Mesendoderm (in vitro differentiated cells): Measurements from ENCODE around the gene TUT7.

Experiments
- DNase-seq: peaks from one replicate; pipeline ENCODE4 v3.0.0; 2013
- H2AK5ac ChIP-seq: 2 replicates; pipeline ENCODE4 v1.6.1; 2013; ENCODE audit warnings: low read length, inconsistent platforms
- H2BK120ac ChIP-seq: 2 replicates; pipeline ENCODE4 v1.6.1; 2013; ENCODE audit warnings: low read depth, mild to moderate bottlenecking, low read length, moderate library complexity, mixed read lengths
- H2BK15ac ChIP-seq: replicated peaks from 2 replicates; pipeline ENCODE4 v1.6.1; 2013; ENCODE audit warnings: low read depth, mild to moderate bottlenecking, moderate library complexity
- H2BK5ac ChIP-seq: 2 replicates; pipeline ENCODE4 v1.6.1; 2013; ENCODE audit warnings: low read length, inconsistent platforms
- H3K18ac ChIP-seq: 2 replicates; pipeline ENCODE4 v1.6.1; 2013; ENCODE audit warnings: mild to moderate bottlenecking, low read length, mixed read lengths
- H3K23ac ChIP-seq: one replicate; pipeline ENCODE4 v1.6.1; 2013; ENCODE audit warnings: low read length
- H3K27ac ChIP-seq: 2 replicates; pipeline ENCODE4 v1.5.1; 2013; ENCODE audit warnings: low read depth, mild to moderate bottlenecking, inconsistent platforms, low read length, moderate library complexity
- H3K27me3 ChIP-seq: 2 replicates; pipeline ENCODE4 v1.6.1; 2013; ENCODE audit warnings: low read length, control low read depth, mild to moderate bottlenecking, inconsistent platforms; ENCODE audit not compliant: insufficient read depth, poor library complexity
- H3K36me3 ChIP-seq: 2 replicates; pipeline ENCODE4 v1.6.1; 2013; ENCODE audit warnings: low read length, inconsistent platforms; ENCODE audit not compliant: control insufficient read depth, insufficient read depth
- H3K4ac ChIP-seq: one replicate; pipeline ENCODE4 v1.6.1; 2013; ENCODE audit warnings: low read depth, mild to moderate bottlenecking, low read length, moderate library complexity
- H3K4me1 ChIP-seq: 2 replicates; pipeline ENCODE4 v1.6.1; 2013; ENCODE audit warnings: low read depth, low read length, inconsistent platforms; ENCODE audit not compliant: control insufficient read depth
- H3K4me2 ChIP-seq: 2 replicates; pipeline ENCODE4 v1.6.1; 2013; ENCODE audit warnings: low read length
- H3K4me3 ChIP-seq: 2 replicates; pipeline ENCODE4 v1.5.1; 2013; ENCODE audit warnings: mild to moderate bottlenecking, low read length
- H3K56ac ChIP-seq: one replicate; pipeline ENCODE4 v1.6.1; 2013; ENCODE audit warnings: low read length
- H3K79me1 ChIP-seq: 2 replicates; pipeline ENCODE4 v1.6.1; 2013; ENCODE audit warnings: low read length, inconsistent platforms
- H3K79me2 ChIP-seq: 2 replicates; pipeline ENCODE4 v1.6.1; 2013; ENCODE audit warnings: mild to moderate bottlenecking, low read length; ENCODE audit not compliant: control insufficient read depth, insufficient read depth
- H3K9ac ChIP-seq: 2 replicates; pipeline ENCODE4 v1.6.1; 2013; ENCODE audit warnings: low read length, inconsistent platforms
- H4K5ac ChIP-seq: one replicate; pipeline ENCODE4 v1.6.1; 2013; ENCODE audit warnings: low read length
- H4K8ac ChIP-seq: one replicate; pipeline ENCODE4 v1.6.1; 2013; ENCODE audit warnings: low read depth, mild to moderate bottlenecking, control low read depth, low read length, moderate library complexity
- WGBS: extraction: QIAGEN DNeasy Blood & Tissue Kit; methylation state at CpG from one replicate; pipeline ENCODE4 v1.1.7; 2013; ENCODE audit warnings: low lambda C conversion rate, missing lambda C conversion rate; ENCODE audit not compliant: insufficient coverage; ENCODE audit errors: extremely low coverage; 5-methylcytosine and 5-hydroxymethylcytosine counted together

TUT7 gene

GRCh38 chr9:86324901-86325300, 29.3 kb downstream of the TUT7 start:
- no CpG with 5 or more reads among the region's 1 CpG for WGBS
- H4K5ac ChIP-seq: no peak overlapping the region

DNA sequence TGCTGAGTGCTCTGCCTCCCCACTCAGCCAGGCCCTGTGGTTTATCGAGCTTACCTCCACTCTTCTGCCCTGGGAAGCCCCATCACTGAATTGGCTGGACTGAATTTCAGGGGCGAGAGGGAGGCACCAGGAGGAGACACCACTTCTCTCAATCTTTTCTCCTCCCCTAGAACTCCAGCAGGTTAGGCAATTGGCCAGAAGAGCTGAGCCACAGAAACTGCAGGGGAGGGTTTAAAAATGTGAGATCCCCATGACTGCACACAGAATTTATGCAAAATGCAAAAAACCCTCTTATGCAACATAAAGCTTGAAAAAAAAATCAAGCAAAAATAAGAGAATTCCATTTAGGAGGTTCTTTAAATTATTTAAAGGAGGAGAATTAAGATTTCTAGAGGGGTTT, 29.9 kb downstream of the TUT7 start:
- no peak overlapping the region for H2BK15ac ChIP-seq
- no peak overlapping the region for H3K9ac ChIP-seq
- H3K18ac ChIP-seq: no peak overlapping the region
- no peak overlapping the region for H2AK5ac ChIP-seq
- no peak overlapping the region for H2BK5ac ChIP-seq
- peaks cover 8% of the 10 kb centered on the region for H3K36me3 ChIP-seq
- no peak overlapping the region for H3K56ac ChIP-seq
- H3K79me1 ChIP-seq: no peaks in the 10 kb centered on the region
- no peak overlapping the region for H3K4me3 ChIP-seq
- H3K4ac ChIP-seq: no peak overlapping the region
- no peaks in the 10 kb centered on the region for H3K4me1 ChIP-seq
- no CpG with 5 or more reads among the region's 2 CpGs for WGBS
- no peak overlapping the region for H4K5ac ChIP-seq
- H2BK120ac ChIP-seq: no peak overlapping the region
- H3K79me2 ChIP-seq: no peaks in the 10 kb centered on the region
- no peak overlapping the region for H3K4me2 ChIP-seq
- no peak overlapping the region for H3K27ac ChIP-seq
- no peak overlapping the region for H3K23ac ChIP-seq
- H3K27me3 ChIP-seq: no peaks in the 10 kb centered on the region
- peak; percentile 13 for DNase-seq
- no peak overlapping the region for H4K8ac ChIP-seq

More at GRCh38 chr9:86324901-86325300, 29.3 kb downstream of the TUT7 start:
- H3K4me1 ChIP-seq: no peaks in the 10 kb centered on the region
- H3K56ac ChIP-seq: no peak overlapping the region
- H3K79me1 ChIP-seq: no peaks in the 10 kb centered on the region
- no peaks in the 10 kb centered on the region for H3K79me2 ChIP-seq
- no peak overlapping the region for H2BK5ac ChIP-seq
- no peak overlapping the region for H3K4ac ChIP-seq
- no peak overlapping the region for H3K9ac ChIP-seq
- H2BK120ac ChIP-seq: no peak overlapping the region
- H3K27ac ChIP-seq: no peak overlapping the region
- H2AK5ac ChIP-seq: no peak overlapping the region
- no peak overlapping the region for H4K8ac ChIP-seq
- H3K36me3 ChIP-seq: peaks cover 8% of the 10 kb centered on the region
- H3K4me3 ChIP-seq: no peak overlapping the region
- no peak overlapping the region for H3K23ac ChIP-seq
- no peak overlapping the region for H3K18ac ChIP-seq
- H3K27me3 ChIP-seq: no peaks in the 10 kb centered on the region
- H2BK15ac ChIP-seq: no peak overlapping the region
- no peak for DNase-seq
- H3K4me2 ChIP-seq: no peak overlapping the region

DNA sequence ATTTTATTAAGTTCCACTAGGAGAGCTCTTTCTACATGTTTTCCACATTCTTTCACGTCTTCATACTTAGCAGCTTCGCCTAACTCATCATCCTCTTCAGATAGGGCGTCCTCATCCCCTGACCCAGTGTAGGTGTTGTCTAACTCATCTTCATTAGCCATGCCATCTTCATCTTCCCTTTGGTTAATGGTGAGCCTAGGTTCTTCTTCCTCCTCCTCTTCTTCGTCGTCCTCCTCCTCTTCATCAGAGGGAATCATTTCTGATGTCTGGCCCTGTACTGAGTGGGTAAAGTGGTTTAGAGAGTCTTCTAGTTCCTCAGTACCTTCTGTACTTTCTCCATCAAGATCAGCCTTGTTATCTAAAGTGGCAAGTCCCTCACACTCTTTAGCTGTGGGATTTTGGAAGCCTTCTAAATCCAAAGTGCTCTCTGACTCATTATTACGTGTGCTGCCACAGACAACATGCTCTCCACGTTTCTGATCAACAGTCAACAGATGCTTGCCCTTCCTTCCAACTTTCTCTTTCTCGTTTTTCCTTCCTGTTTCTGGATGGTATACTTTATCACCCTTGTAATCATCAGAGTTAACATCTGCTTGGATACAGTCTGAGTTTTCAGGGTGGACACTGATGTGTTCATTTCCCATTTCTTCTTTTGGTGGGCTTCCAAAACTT, 31.1 kb downstream of the TUT7 start:
- H4K8ac ChIP-seq: no peak overlapping the region
- H2BK5ac ChIP-seq: no peak overlapping the region
- H3K79me1 ChIP-seq: no peaks in the 10 kb centered on the region
- H3K18ac ChIP-seq: no peak overlapping the region
- no peak overlapping the region for H2BK15ac ChIP-seq
- H3K79me2 ChIP-seq: no peaks in the 10 kb centered on the region
- no peak overlapping the region for H3K9ac ChIP-seq
- H3K36me3 ChIP-seq: peaks cover 10% of the 10 kb centered on the region
- H3K27ac ChIP-seq: no peak overlapping the region
- no peak overlapping the region for H2AK5ac ChIP-seq
- DNase-seq: no peak
- no peaks in the 10 kb centered on the region for H3K4me1 ChIP-seq
- no peak overlapping the region for H3K23ac ChIP-seq
- no peak overlapping the region for H3K4me3 ChIP-seq
- H3K4ac ChIP-seq: no peak overlapping the region
- WGBS: no CpG with 5 or more reads among the region's 8 CpGs
- no peak overlapping the region for H4K5ac ChIP-seq
- H3K4me2 ChIP-seq: no peak overlapping the region
- H2BK120ac ChIP-seq: no peak overlapping the region
- no peaks in the 10 kb centered on the region for H3K27me3 ChIP-seq
- H3K56ac ChIP-seq: no peak overlapping the region

DNA sequence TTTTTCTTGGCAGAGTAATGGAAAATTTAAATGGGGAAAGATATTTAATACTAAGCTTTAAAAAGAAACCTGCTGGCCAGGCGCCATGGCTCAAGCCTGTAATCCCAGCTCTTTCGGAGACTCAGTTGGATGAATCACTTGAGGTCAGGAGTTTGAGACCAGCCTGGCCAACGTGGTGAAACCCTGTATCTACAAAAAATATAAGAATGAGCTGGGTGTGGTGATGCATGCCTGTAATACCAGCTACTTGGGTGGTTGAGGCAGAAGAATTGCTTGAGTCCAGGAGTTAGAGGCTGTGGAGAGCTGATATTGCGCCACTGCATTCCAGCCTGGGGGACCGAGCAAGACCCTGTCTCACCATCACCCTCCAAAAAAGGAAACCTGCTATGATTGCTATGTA, 32.8 kb downstream of the TUT7 start:
- peaks cover 10% of the 10 kb centered on the region for H3K36me3 ChIP-seq
- WGBS: no CpG with 5 or more reads among the region's 5 CpGs

GRCh38 chr9:86318187-86318586, 36.0 kb downstream of the TUT7 start:
- H2AK5ac ChIP-seq: no peak overlapping the region
- H3K79me2 ChIP-seq: no peaks in the 10 kb centered on the region
- H2BK15ac ChIP-seq: no peak overlapping the region

More for the DNA sequence above, 32.8 kb downstream of the TUT7 start:
- no peaks in the 10 kb centered on the region for H3K79me2 ChIP-seq
- no peak overlapping the region for H3K56ac ChIP-seq
- H3K9ac ChIP-seq: no peak overlapping the region
- H3K18ac ChIP-seq: no peak overlapping the region
- no peak overlapping the region for H3K27ac ChIP-seq
- no peak overlapping the region for H2BK15ac ChIP-seq
- no peak overlapping the region for H2BK120ac ChIP-seq
- H4K5ac ChIP-seq: no peak overlapping the region
- H3K23ac ChIP-seq: no peak overlapping the region
- no peaks in the 10 kb centered on the region for H3K27me3 ChIP-seq
- no peaks in the 10 kb centered on the region for H3K79me1 ChIP-seq
- DNase-seq: no peak
- H2AK5ac ChIP-seq: no peak overlapping the region
- H3K4me2 ChIP-seq: no peak overlapping the region
- no peak overlapping the region for H2BK5ac ChIP-seq
- H4K8ac ChIP-seq: no peak overlapping the region
- no peak overlapping the region for H3K4ac ChIP-seq
- H3K4me1 ChIP-seq: no peaks in the 10 kb centered on the region
- H3K4me3 ChIP-seq: no peak overlapping the region

DNA sequence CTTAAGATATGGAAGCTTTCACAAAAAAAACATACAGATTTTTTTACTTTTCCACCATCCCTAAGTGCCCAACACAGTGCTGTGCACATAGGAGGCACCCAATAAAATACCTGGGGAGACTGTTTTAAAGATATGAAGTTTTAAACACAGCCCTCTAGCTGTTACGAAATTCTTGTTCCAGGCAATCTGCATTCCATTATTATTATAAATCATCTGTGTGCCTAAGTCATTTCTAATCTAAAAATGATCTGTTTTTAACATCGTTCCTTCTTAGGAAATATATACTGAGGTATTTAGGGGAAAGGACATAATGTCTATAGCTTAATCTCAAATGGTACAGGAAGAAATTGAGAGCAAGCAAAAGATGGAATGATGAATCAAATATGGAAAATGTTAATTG, 39.1 kb downstream of the TUT7 start:
- no CpG with 5 or more reads among the region's 2 CpGs for WGBS
- H3K79me1 ChIP-seq: no peaks in the 10 kb centered on the region
- no peak overlapping the region for H3K23ac ChIP-seq
- H4K5ac ChIP-seq: no peak overlapping the region
- DNase-seq: no peak
- no peak overlapping the region for H3K4me3 ChIP-seq
- no peak overlapping the region for H3K27ac ChIP-seq
- no peak overlapping the region for H3K56ac ChIP-seq
- no peak overlapping the region for H3K4me2 ChIP-seq
- H3K4me1 ChIP-seq: no peaks in the 10 kb centered on the region
- peaks cover 2% of the 10 kb centered on the region for H3K36me3 ChIP-seq
- H2BK15ac ChIP-seq: no peak overlapping the region
- no peak overlapping the region for H3K18ac ChIP-seq
- H3K4ac ChIP-seq: no peak overlapping the region
- no peaks in the 10 kb centered on the region for H3K79me2 ChIP-seq
- no peak overlapping the region for H4K8ac ChIP-seq
- no peak overlapping the region for H2AK5ac ChIP-seq
- no peak overlapping the region for H3K9ac ChIP-seq
- H2BK120ac ChIP-seq: no peak overlapping the region
- H3K27me3 ChIP-seq: no peaks in the 10 kb centered on the region
- no peak overlapping the region for H2BK5ac ChIP-seq

More at GRCh38 chr9:86318187-86318586, 36.0 kb downstream of the TUT7 start:
- no peak overlapping the region for H3K4ac ChIP-seq
- no peak overlapping the region for H3K56ac ChIP-seq
- no peak overlapping the region for H3K4me2 ChIP-seq
- no peak overlapping the region for H3K27ac ChIP-seq
- no peak overlapping the region for H2BK5ac ChIP-seq
- H3K79me1 ChIP-seq: no peaks in the 10 kb centered on the region
- H4K5ac ChIP-seq: no peak overlapping the region
- no peak overlapping the region for H3K18ac ChIP-seq
- DNase-seq: no peak
- no peak overlapping the region for H3K4me3 ChIP-seq
- H2BK120ac ChIP-seq: no peak overlapping the region
- no peak overlapping the region for H3K9ac ChIP-seq
- no peak overlapping the region for H3K23ac ChIP-seq
- no peaks in the 10 kb centered on the region for H3K4me1 ChIP-seq
- H3K36me3 ChIP-seq: peaks cover 8% of the 10 kb centered on the region
- no CpG with 5 or more reads among the region's 4 CpGs for WGBS
- H4K8ac ChIP-seq: no peak overlapping the region
- no peaks in the 10 kb centered on the region for H3K27me3 ChIP-seq
